ENCODE results near the gene ITPR3. TPM values are rescaled to one million over a fixed set of nuclear protein-coding genes. Genes with fewer than 3 reads are reported as not detected.

ITPR3 gene
- total RNA-seq, 4 donors from 2014 or later: 11.8 to 25.0 (median 19.6) TPM

GRCh38 chr6:33722103-33722623 is 101.0 kb downstream of the ITPR3 start:
- peaks cover 0 to 8% (median 0%) of the 10 kb centered on the region in 3 donors for H3K4me1 ChIP-seq
- no peak for ATAC-seq
- no peaks in the 10 kb centered on the region for H3K36me3 ChIP-seq
- no peaks in the 10 kb centered on the region for H3K9me3 ChIP-seq
- peaks cover 3% of the 10 kb centered on the region for H3K27me3 ChIP-seq
- no peak overlapping the region for H3K27ac ChIP-seq
- no peak for TF ChIP-seq CTCF (IDR thresholded peaks at IDR 0.05)
- TF ChIP-seq POLR2AphosphoS5 (IDR thresholded peaks at IDR 0.05): peak; percentile 8
- 60 to 84% methylated on average over 4 of the region's 5 CpGs for WGBS, 2 donors (ENCODE audit: low coverage in 1 of 2)
- H3K4me3 ChIP-seq: no peak overlapping the region

GRCh38 chr6:33723371-33724085 is 102.4 kb downstream of the ITPR3 start:
- Histone ChIP-seq H3K4me3 (no peak overlapping the region), H3K27ac (no peak overlapping the region), H3K9me3 (no peaks in the 10 kb centered on the region), H3K4me1 (no peaks in the 10 kb centered on the region), H3K36me3 (no peaks in the 10 kb centered on the region), H3K27me3 (peaks cover 3% of the 10 kb centered on the region)
- 4 to 36% methylated on average over 2 of the region's 3 CpGs for WGBS, 2 donors (ENCODE audit: low coverage in 1 of 2)
- TF ChIP-seq POLR2A (IDR thresholded peaks at IDR 0.05) (no peak), CTCF (IDR thresholded peaks at IDR 0.05) (no peak), EP300 (IDR thresholded peaks at IDR 0.05) (no peak), POLR2AphosphoS5 (IDR thresholded peaks at IDR 0.05) (no peak)
- ATAC-seq: no peak

- no peak for ATAC-seq
- H3K36me3 ChIP-seq: no peaks in the 10 kb centered on the region
- no peak overlapping the region for H3K27ac ChIP-seq
- H3K4me3 ChIP-seq: no peak overlapping the region
- H3K9me3 ChIP-seq: no peaks in the 10 kb centered on the region
- TF ChIP-seq POLR2AphosphoS5 (IDR thresholded peaks at IDR 0.05): no peak
- TF ChIP-seq CTCF (IDR thresholded peaks at IDR 0.05): no peak
- no peak for TF ChIP-seq EP300 (IDR thresholded peaks at IDR 0.05)
- no peak for TF ChIP-seq POLR2A (IDR thresholded peaks at IDR 0.05)
- peaks cover 3% of the 10 kb centered on the region for H3K27me3 ChIP-seq
- no peaks in the 10 kb centered on the region for H3K4me1 ChIP-seq
- 49 to 54% methylated on average over 8 to 11 of the region's 13 CpGs for WGBS, 2 donors (ENCODE audit: low coverage in 1 of 2)
Measured at GRCh38 chr6:33724102-33725023, 103.2 kb downstream of the ITPR3 start.

GRCh38 chr6:33725222-33725621 is 104.1 kb downstream of the ITPR3 start:
- H3K36me3 ChIP-seq: no peaks in the 10 kb centered on the region
- H3K27ac ChIP-seq: no peak overlapping the region
- WGBS, 2 donors (ENCODE audit: low coverage in 1 of 2): 90% methylated on average over 11 to 13 of the region's 14 CpGs
- no peaks in the 10 kb centered on the region for H3K4me1 ChIP-seq
- TF ChIP-seq EP300 (IDR thresholded peaks at IDR 0.05): no peak
- no peak for TF ChIP-seq CTCF (IDR thresholded peaks at IDR 0.05)
- TF ChIP-seq POLR2A (IDR thresholded peaks at IDR 0.05): no peak
- no peak for TF ChIP-seq POLR2AphosphoS5 (IDR thresholded peaks at IDR 0.05)
- ATAC-seq: no peak
- peaks cover 3% of the 10 kb centered on the region for H3K27me3 ChIP-seq
- H3K4me3 ChIP-seq: no peak overlapping the region
- H3K9me3 ChIP-seq: no peaks in the 10 kb centered on the region
